Stimulated activated CD8-positive, alpha-beta memory T cell treated with anti-CD3 and anti-CD28 coated beads, Interleukin-7, amount 100 ng/mL, for 4 hours (primary cell): ENCODE data around the gene UCHL1.
"Not testable (repeated sequence)": the region's sequence is repeated elsewhere in the genome, so short reads cannot be mapped to it uniquely, and the experiment has no call there.

Source experiments
- DNase-seq, 2 donors: peaks; one replicate each; pipeline ENCODE4 v3.0.0-alpha.2; 2020; ENCODE audit warnings: low read depth in 2 of 2

UCHL1 gene

GRCh38 chr4:41290479-41290878, 33.8 kb downstream of the UCHL1 start:
- DNase-seq, result no peak

- no peak for DNase-seq
These were observed 37.8 kb downstream of the UCHL1 start for GRCh38 chr4:41294445-41295062.

GRCh38 chr4:41296995-41297394, 40.3 kb downstream of the UCHL1 start:
- no peak for DNase-seq

GRCh38 chr4:41297832-41298231, 41.1 kb downstream of the UCHL1 start:
- DNase-seq, result no peak

GRCh38 chr4:41299486-41299885, 42.8 kb downstream of the UCHL1 start:
- no peak for DNase-seq

GRCh38 chr4:41301137-41301536, 44.4 kb downstream of the UCHL1 start:
- DNase-seq, result no peak

- no peak for DNase-seq
These were observed 46.8 kb downstream of the UCHL1 start for GRCh38 chr4:41303372-41304118.

- DNase-seq, result no peak
These were observed 47.5 kb downstream of the UCHL1 start for GRCh38 chr4:41304221-41304620.

GRCh38 chr4:41305476-41305875, 48.7 kb downstream of the UCHL1 start:
- DNase-seq, result no peak

GRCh38 chr4:41307638-41308037, 50.9 kb downstream of the UCHL1 start:
- no peak for DNase-seq

- no peak for DNase-seq
These were observed 51.7 kb downstream of the UCHL1 start for GRCh38 chr4:41308398-41308797.

- DNase-seq, result not testable (repeated sequence)
These were observed 58.7 kb downstream of the UCHL1 start for GRCh38 chr4:41315426-41315825.

- DNase-seq, result no peak
These were observed 59.1 kb downstream of the UCHL1 start for GRCh38 chr4:41315862-41316261.
